ENCODE measurements around the gene SLF2.

- TF ChIP-seq, protein P1, sequence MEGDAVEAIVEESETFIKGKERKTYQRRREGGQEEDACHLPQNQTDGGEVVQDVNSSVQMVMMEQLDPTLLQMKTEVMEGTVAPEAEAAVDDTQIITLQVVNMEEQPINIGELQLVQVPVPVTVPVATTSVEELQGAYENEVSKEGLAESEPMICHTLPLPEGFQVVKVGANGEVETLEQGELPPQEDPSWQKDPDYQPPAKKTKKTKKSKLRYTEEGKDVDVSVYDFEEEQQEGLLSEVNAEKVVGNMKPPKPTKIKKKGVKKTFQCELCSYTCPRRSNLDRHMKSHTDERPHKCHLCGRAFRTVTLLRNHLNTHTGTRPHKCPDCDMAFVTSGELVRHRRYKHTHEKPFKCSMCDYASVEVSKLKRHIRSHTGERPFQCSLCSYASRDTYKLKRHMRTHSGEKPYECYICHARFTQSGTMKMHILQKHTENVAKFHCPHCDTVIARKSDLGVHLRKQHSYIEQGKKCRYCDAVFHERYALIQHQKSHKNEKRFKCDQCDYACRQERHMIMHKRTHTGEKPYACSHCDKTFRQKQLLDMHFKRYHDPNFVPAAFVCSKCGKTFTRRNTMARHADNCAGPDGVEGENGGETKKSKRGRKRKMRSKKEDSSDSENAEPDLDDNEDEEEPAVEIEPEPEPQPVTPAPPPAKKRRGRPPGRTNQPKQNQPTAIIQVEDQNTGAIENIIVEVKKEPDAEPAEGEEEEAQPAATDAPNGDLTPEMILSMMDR (IDR thresholded peaks at IDR 0.05; ENCODE audit: low read depth, low read length, missing input control): no peak
- TF ChIP-seq JUND (IDR thresholded peaks at IDR 0.05): no peak
- TF ChIP-seq GABPA (IDR thresholded peaks at IDR 0.05 in 1 of 2, conservative IDR thresholded peaks at IDR 0.05 in 1 of 2): no peak
- no peak for TF ChIP-seq MAX (IDR thresholded peaks at IDR 0.05)
- TF ChIP-seq TAF1 (conservative IDR thresholded peaks at IDR 0.05): no peak
- TF ChIP-seq FOXA1 (IDR thresholded peaks at IDR 0.05): no peak
- TF ChIP-seq REST (IDR thresholded peaks at IDR 0.05): no peak
- no peak for TF ChIP-seq HNF4G (IDR thresholded peaks at IDR 0.05)
- TF ChIP-seq SP1 (IDR thresholded peaks at IDR 0.05): no peak
- TF ChIP-seq RAD21 (IDR thresholded peaks at IDR 0.05): no peak
- TF ChIP-seq ZBTB33 (IDR thresholded peaks at IDR 0.05): no peak
- TF ChIP-seq FOXA2 (IDR thresholded peaks at IDR 0.05): no peak
- TF ChIP-seq RXRA (IDR thresholded peaks at IDR 0.05): no peak
Measured at GRCh38 chr10:100881556-100882213, 31.1 kb upstream of the SLF2 start.

Data from liver (tissue), 3 donors.